ENCODE data around the gene SPINK13. TPM values are rescaled to one million over a fixed set of nuclear protein-coding genes. Genes with fewer than 3 reads are reported as not detected.
"Not testable (repeated sequence)": the region's sequence is repeated elsewhere in the genome, so short reads cannot be mapped to it uniquely, and the experiment has no call there.

Gene SPINK13
- total RNA-seq, 1 experiment from 2014 or later: not detected

- no peak for DNase-seq (ENCODE audit: low read depth)
These were observed 43.6 kb downstream of the SPINK13 start, which contains the start of gene SPINK7 for GRCh38 chr5:148312153-148312552. Gene SPINK7 (plus strand): TSS chr5:148312423. CDS start chr5:148312484, 61 bp downstream.

- no peak for DNase-seq (ENCODE audit: low read depth)
These were observed 45.6 kb downstream of the SPINK13 start for GRCh38 chr5:148314187-148314586.

GRCh38 chr5:148314731-148315130 is 46.1 kb downstream of the SPINK13 start:
- DNase-seq (ENCODE audit: low read depth): no peak

- DNase-seq (ENCODE audit: low read depth): not testable (repeated sequence)
These were observed 51.7 kb downstream of the SPINK13 start for GRCh38 chr5:148320011-148320963.

GRCh38 chr5:148333262-148333849 is 64.8 kb downstream of the SPINK13 start:
- no peak for DNase-seq (ENCODE audit: low read depth)

- DNase-seq (ENCODE audit: low read depth): no peak
These were observed 66.7 kb downstream of the SPINK13 start, which contains the start of gene SPINK9 for GRCh38 chr5:148335259-148335658. Gene SPINK9 (plus strand): TSS chr5:148335559. CDS start chr5:148335614, 55 bp downstream.

Other genes with a start within 250 kb of the SPINK13 start
- not detected in 2 replicates for gene SPINK5, start 204.8 kb upstream of the SPINK13 start, total RNA-seq (2014; rRNA removed; shearing (Covaris generic))
- not detected in 2 replicates for gene SPINK14, start 100.2 kb upstream of the SPINK13 start, total RNA-seq (2014; rRNA removed; shearing (Covaris generic))
- not detected in 2 replicates for gene SPINK6, start 65.8 kb upstream of the SPINK13 start, total RNA-seq (2014; rRNA removed; shearing (Covaris generic))
- not detected in 2 replicates for gene MARCOL, start 30.3 kb upstream of the SPINK13 start, total RNA-seq (2014; rRNA removed; shearing (Covaris generic))
- gene SPINK7, start 43.6 kb downstream of the SPINK13 start, total RNA-seq (2014; rRNA removed; shearing (Covaris generic)): not detected in 2 replicates
- gene SPINK9, start 66.8 kb downstream of the SPINK13 start, total RNA-seq (2014; rRNA removed; shearing (Covaris generic)): not detected in 2 replicates
- 32.7 and 38.7 TPM in 2 replicates for gene FBXO38, start 115.2 kb downstream of the SPINK13 start, total RNA-seq (2014; rRNA removed; shearing (Covaris generic))

Measured in M059J (cell line).